ENCODE data around the gene SPEF1.
A peak's percentile ranks its signal among the peaks of the same experiment; 100 is the strongest.

The SPEF1 gene

DNA sequence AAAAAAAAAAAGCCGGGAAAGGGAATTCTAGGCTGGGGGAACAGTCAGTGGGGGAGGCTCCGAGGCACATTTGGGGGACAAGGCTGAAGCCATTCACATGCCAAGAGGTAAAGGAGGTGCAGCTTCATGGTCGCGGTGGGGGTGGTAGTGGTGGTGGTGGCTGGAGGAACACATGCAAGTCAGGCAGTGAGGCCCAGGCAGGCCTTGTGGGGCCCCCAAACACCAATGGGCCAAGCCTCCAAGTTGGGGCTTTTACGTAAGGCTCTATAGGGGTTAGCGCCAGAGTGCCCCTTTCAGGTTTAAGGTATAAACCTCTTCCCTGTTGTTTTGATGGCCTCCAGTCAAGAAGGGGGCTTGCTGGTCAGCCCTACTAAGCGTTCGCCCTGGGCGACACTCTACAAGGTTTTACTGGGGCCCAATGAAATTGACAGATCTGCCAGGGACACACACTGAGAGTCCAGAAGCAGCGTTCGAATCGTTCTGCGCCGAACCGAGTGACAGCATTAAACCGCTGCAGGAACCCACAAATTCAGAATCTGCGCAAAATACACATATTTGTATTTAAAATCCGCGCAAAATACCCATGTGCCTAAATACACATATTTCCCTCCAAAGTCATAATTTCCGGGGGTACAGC, 38.3 kb upstream of the SPEF1 start:
- Histone ChIP-seq H3K27ac (peak overlapping the region; percentile 94), H3K9ac (peak overlapping the region; percentile 96; the same call in 1 of the 2 replicates), H2AFZ (ENCODE audit: low read depth) (peak overlapping the region; percentile 85; the same call in 1 of the 2 replicates), H4K20me1 (ENCODE audit: insufficient read depth) (no peaks in the 10 kb centered on the region), H3K27me3 (ENCODE audit: insufficient read depth, low read depth) (no peaks in the 10 kb centered on the region), H3K4me3 (IDR thresholded peaks at IDR 0.05; ENCODE audit: insufficient read depth, low read depth, low read length) (no peak overlapping the region), H3K4me2 (peak overlapping the region; percentile 33; the same call in 1 of the 2 replicates), H3K36me3 (ENCODE audit: insufficient read depth) (no peaks in the 10 kb centered on the region), H3K4me1 (ENCODE audit: low read depth, poor library complexity, severe bottlenecking) (peaks cover 12% of the 10 kb centered on the region), H3K79me2 (ENCODE audit: insufficient read depth, low read depth) (no peaks in the 10 kb centered on the region)
- TF ChIP-seq, protein P1, sequence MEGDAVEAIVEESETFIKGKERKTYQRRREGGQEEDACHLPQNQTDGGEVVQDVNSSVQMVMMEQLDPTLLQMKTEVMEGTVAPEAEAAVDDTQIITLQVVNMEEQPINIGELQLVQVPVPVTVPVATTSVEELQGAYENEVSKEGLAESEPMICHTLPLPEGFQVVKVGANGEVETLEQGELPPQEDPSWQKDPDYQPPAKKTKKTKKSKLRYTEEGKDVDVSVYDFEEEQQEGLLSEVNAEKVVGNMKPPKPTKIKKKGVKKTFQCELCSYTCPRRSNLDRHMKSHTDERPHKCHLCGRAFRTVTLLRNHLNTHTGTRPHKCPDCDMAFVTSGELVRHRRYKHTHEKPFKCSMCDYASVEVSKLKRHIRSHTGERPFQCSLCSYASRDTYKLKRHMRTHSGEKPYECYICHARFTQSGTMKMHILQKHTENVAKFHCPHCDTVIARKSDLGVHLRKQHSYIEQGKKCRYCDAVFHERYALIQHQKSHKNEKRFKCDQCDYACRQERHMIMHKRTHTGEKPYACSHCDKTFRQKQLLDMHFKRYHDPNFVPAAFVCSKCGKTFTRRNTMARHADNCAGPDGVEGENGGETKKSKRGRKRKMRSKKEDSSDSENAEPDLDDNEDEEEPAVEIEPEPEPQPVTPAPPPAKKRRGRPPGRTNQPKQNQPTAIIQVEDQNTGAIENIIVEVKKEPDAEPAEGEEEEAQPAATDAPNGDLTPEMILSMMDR (conservative IDR thresholded peaks at IDR 0.05; ENCODE audit: low read depth, low read length), result no peak

DNA sequence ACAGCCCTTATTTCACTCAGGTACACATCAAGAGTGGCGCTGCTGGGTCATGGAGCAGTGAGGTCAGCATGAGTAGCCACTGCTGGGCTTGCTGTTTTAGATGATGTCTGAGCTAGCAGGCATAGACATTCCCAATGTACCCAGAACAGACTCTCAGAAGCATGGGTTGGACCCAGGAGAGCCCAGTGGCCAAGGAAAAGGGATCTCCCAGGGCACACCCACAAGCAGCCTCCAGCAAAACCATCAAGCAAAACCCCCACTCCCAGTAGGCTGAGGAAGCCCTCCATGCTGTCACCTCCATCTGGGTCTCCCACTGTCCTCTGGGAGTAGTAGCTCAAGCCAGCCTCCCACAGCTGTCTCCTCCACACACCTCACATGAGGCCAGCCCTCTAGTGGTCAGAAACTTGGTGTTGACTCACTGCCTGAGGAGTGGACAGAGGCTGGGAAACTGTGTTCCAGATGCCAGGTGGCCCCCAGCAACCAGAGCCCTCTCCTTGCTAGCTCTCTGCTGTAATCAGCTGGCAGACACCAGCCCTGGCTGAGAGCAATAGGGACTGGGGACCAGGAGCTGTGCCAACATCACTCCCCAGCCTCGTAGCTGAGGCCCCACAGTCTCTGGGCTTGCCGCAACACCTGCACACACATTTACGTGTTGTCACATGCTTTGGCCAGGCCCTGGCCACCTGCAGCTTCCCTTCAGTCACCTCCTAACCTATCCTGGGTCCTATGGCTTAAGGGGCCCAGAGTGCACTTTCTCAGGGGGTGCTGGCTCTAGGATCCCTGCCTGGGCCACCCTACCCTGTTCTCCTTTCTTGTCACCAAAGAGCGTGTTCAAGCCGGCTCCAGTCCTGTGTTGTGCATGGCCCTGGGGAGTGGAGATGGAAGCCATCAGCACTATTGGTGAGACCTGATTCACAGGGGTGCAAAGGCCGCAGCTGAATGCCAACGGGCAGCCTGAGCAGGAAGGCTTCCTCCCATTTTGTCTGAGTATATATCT, 37.2 kb upstream of the SPEF1 start:
- no peak overlapping the region for H3K4me3 ChIP-seq (IDR thresholded peaks at IDR 0.05; ENCODE audit: insufficient read depth, low read depth, low read length)
- H3K4me1 ChIP-seq (ENCODE audit: low read depth, poor library complexity, severe bottlenecking), result peaks cover 12% of the 10 kb centered on the region
- no peak overlapping the region for H3K4me2 ChIP-seq
- H3K27ac ChIP-seq, result no peak overlapping the region
- no peaks in the 10 kb centered on the region for H3K27me3 ChIP-seq (ENCODE audit: insufficient read depth, low read depth)
- no peak overlapping the region; the same call in 1 of the 2 replicates for H2AFZ ChIP-seq (ENCODE audit: low read depth)
- no peaks in the 10 kb centered on the region for H4K20me1 ChIP-seq (ENCODE audit: insufficient read depth)
- no peaks in the 10 kb centered on the region for H3K36me3 ChIP-seq (ENCODE audit: insufficient read depth)
- no peak overlapping the region for H3K9ac ChIP-seq
- no peaks in the 10 kb centered on the region for H3K79me2 ChIP-seq (ENCODE audit: insufficient read depth, low read depth)
- TF ChIP-seq, protein P1 (conservative IDR thresholded peaks at IDR 0.05; ENCODE audit: low read depth, low read length), result peak; percentile 40; the same call in 1 of the 2 replicates

DNA sequence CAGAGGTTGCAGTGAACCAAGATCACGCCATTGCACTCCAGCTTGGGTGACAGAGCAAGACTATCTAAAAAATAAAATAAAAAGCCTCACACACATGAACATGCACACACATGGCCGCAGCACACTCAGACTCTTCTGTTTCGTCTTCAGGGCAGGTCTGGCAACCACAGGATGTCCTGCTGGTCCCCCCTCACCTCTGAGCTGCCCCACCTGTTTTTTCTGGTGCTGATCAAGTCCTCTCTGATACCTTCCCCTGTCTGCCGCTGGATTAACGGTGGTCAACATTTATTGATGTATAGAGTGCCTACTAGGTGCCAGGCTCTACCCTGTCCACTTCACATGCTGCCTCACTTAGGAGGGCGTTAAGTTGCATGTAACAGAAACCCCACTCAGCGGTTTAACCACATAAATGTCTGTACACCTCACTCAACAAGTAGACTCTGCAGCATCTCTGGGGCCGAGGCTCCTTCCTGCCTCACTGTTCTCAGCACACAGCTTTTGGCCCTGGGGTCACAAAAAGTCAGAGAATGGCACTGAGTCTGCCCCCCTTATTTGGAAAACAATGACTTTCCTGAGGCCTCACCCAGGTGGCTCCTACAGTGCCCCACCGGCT, 34.6 kb upstream of the SPEF1 start:
- H4K20me1 ChIP-seq (ENCODE audit: insufficient read depth), result no peaks in the 10 kb centered on the region
- H3K79me2 ChIP-seq (ENCODE audit: insufficient read depth, low read depth), result no peaks in the 10 kb centered on the region
- no peak overlapping the region for H3K4me3 ChIP-seq (IDR thresholded peaks at IDR 0.05; ENCODE audit: insufficient read depth, low read depth, low read length)
- peaks cover 12% of the 10 kb centered on the region for H3K4me1 ChIP-seq (ENCODE audit: low read depth, poor library complexity, severe bottlenecking)
- TF ChIP-seq, protein P1 (conservative IDR thresholded peaks at IDR 0.05; ENCODE audit: low read depth, low read length), result no peak
- H2AFZ ChIP-seq (ENCODE audit: low read depth), result no peak overlapping the region
- H3K36me3 ChIP-seq (ENCODE audit: insufficient read depth), result no peaks in the 10 kb centered on the region
- no peak overlapping the region for H3K27ac ChIP-seq
- no peak overlapping the region for H3K9ac ChIP-seq
- H3K27me3 ChIP-seq (ENCODE audit: insufficient read depth, low read depth), result no peaks in the 10 kb centered on the region
- no peak overlapping the region for H3K4me2 ChIP-seq

DNA sequence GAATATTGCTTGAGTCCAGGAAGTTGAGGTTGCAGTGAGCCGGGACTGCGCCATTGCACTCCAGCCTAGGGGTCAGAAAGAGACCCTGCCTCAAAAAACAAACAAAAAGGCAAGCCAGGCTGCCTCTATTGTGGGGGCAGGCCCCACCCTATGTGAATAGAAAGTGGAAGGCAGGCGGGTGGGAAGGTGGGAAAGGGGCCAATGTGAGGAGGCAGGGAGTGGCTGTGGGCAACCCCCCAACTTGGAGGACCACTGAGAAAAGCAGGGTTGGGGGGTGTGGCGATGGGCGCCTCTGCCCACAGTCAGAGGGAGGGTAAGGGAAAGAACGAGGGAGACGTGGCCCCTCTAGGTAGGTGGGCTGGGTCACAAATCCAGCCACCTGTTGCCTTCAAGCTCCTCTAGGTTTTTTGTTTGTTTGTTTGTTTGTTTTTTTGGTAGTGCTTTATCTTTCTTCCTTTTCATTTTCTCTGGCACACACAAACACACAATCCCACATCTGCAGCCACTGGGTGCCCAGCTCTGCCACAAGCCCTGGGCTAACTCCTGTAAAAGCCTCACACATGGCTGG, 33.8 kb upstream of the SPEF1 start:
- Histone ChIP-seq H3K79me2 (ENCODE audit: insufficient read depth, low read depth) (no peaks in the 10 kb centered on the region), H3K4me2 (no peak overlapping the region), H3K9ac (no peak overlapping the region), H3K27ac (no peak overlapping the region), H2AFZ (ENCODE audit: low read depth) (no peak overlapping the region), H3K36me3 (ENCODE audit: insufficient read depth) (no peaks in the 10 kb centered on the region), H4K20me1 (ENCODE audit: insufficient read depth) (no peaks in the 10 kb centered on the region), H3K4me3 (IDR thresholded peaks at IDR 0.05; ENCODE audit: insufficient read depth, low read depth, low read length) (no peak overlapping the region), H3K27me3 (ENCODE audit: insufficient read depth, low read depth) (no peaks in the 10 kb centered on the region), H3K4me1 (ENCODE audit: low read depth, poor library complexity, severe bottlenecking) (peaks cover 12% of the 10 kb centered on the region)
- TF ChIP-seq, protein P1 (conservative IDR thresholded peaks at IDR 0.05; ENCODE audit: low read depth, low read length), result no peak
